HepG2 (cell line): ENCODE data around the gene THSD8. TPM values are rescaled to one million over a fixed set of nuclear protein-coding genes. Genes with fewer than 3 reads are reported as not detected.

Experiments used
- ASH2L ChIP-seq: fragments of 300-600, 200-600 bp; sonication (generic); IDR thresholded peaks from 2 replicates; pipeline ENCODE4 v1.7.0; 2017; ENCODE audit warnings: low read depth, mild to moderate bottlenecking, moderate library complexity, mixed read lengths, low read length; ENCODE audit not compliant: insufficient read length
- HNRNPK ChIP-seq: fragments of 200-400 bp; formaldehyde crosslinking; IDR thresholded peaks from 2 replicates; pipeline ENCODE4 v1.6.1; 2018; ENCODE audit warnings: low read length, low read depth, moderate library complexity, mild to moderate bottlenecking; ENCODE audit not compliant: poor library complexity, severe bottlenecking
- MIER3 ChIP-seq: IDR thresholded peaks from 2 replicates; pipeline ENCODE4 v1.6.1; 2016; ENCODE audit warnings: missing compliant biosample characterization, borderline replicate concordance
- NCOA5 ChIP-seq: sonication (generic); formaldehyde crosslinking; IDR thresholded peaks from 2 replicates; pipeline ENCODE4 v1.4.0; 2020; ENCODE audit warnings: missing genetic modification reagents
- POGZ ChIP-seq: sonication (generic); formaldehyde crosslinking; IDR thresholded peaks from 2 replicates; pipeline ENCODE4 v1.4.0; 2020; ENCODE audit warnings: mild to moderate bottlenecking, missing genetic modification reagents
- RBFOX2 ChIP-seq: fragments of 200-400 bp; formaldehyde crosslinking; IDR thresholded peaks from 2 replicates; pipeline ENCODE4 v1.6.1; 2017; ENCODE audit warnings: low read depth, mild to moderate bottlenecking, low read length
- SAFB2 ChIP-seq: sonication (generic); formaldehyde crosslinking; IDR thresholded peaks from 2 replicates; pipeline ENCODE4 v1.5.1; 2020; ENCODE audit warnings: missing genetic modification reagents, low read depth, mild to moderate bottlenecking, borderline replicate concordance
- TEAD3 ChIP-seq: optimal IDR thresholded peaks from 2 replicates; pipeline ENCODE3; 2016; ENCODE audit warnings: borderline replicate concordance
- YY1 ChIP-seq: IDR thresholded peaks from 2 replicates; pipeline ENCODE4 v1.6.1; 2011; ENCODE audit warnings: low read length, low read depth, moderate library complexity, mild to moderate bottlenecking; ENCODE audit not compliant: insufficient read depth, insufficient replicate concordance
- ZMAT3 ChIP-seq: sonication (generic); formaldehyde crosslinking; conservative IDR thresholded peaks from 2 replicates; pipeline ENCODE4 v1.7.0; 2021; ENCODE audit warnings: missing genetic modification reagents
- ZNF350 ChIP-seq: sonication (generic); formaldehyde crosslinking; IDR thresholded peaks from 2 replicates; pipeline ENCODE4 v1.4.0; 2020; ENCODE audit warnings: mild to moderate bottlenecking, low read depth, missing genetic modification reagents, borderline replicate concordance
- ZNF547 ChIP-seq: sonication (generic); formaldehyde crosslinking; IDR thresholded peaks from 2 replicates; pipeline ENCODE4 v1.5.1; 2020; ENCODE audit warnings: mild to moderate bottlenecking, missing genetic modification reagents
- ZNF777 ChIP-seq: sonication (generic); formaldehyde crosslinking; IDR thresholded peaks from 2 replicates; pipeline ENCODE4 v1.4.0; 2020; ENCODE audit warnings: missing genetic modification reagents
- polyA plus RNA-seq, 8 experiments: library from polyadenylated mRNA; depleted of rRNA in 3 of 8; stranded (reverse) in 7 of 8; unstranded in 1 of 8; fragments of >200 nt; fragmentation: Illumina TruSeq in 4 of 8; extraction: Trizol in 4 of 8; gene quantifications; 2 replicates each; pipeline versions ENCODE4 v1.2.1 to v1.2.3, GENCODE V29; 2011 to 2016; ENCODE audit warnings: low read depth in 4 of 8, missing spikeins in 1 of 8, mixed read lengths in 1 of 8; ENCODE audit not compliant: insufficient read depth in 1 of 8
- total RNA-seq, 5 experiments: library from RNA; depleted of rRNA; stranded (reverse); fragments of >200 nt; fragmentation: Illumina TruSeq; extraction: Trizol; gene quantifications; 2 replicates each; pipeline ENCODE4 v1.2.3, GENCODE V29; 2016; ENCODE audit warnings: low read depth in 1 of 5
- TF ChIP-seq, protein P1 (sequence below): sonication (generic); formaldehyde crosslinking; IDR thresholded peaks from 2 replicates; pipeline ENCODE4 v1.4.0; 2020; ENCODE audit warnings: missing genetic modification reagents
- TF ChIP-seq, protein P2 (sequence below): sonication (generic); formaldehyde crosslinking; IDR thresholded peaks from 2 replicates; pipeline ENCODE4 v1.4.0; 2020; ENCODE audit warnings: mild to moderate bottlenecking, missing genetic modification reagents
- TF ChIP-seq, protein P3 (sequence below): sonication (generic); formaldehyde crosslinking; IDR thresholded peaks from 2 replicates; pipeline ENCODE4 v1.9.0; 2022; ENCODE audit warnings: missing genetic modification reagents, mild to moderate bottlenecking, borderline replicate concordance
- TF ChIP-seq, protein P4 (sequence below): IDR thresholded peaks from 2 replicates; pipeline ENCODE4 v1.6.1; 2016; ENCODE audit warnings: missing compliant biosample characterization, missing genetic modification reagents, borderline replicate concordance
- TF ChIP-seq, protein P5 (sequence below): sonication (generic); formaldehyde crosslinking; IDR thresholded peaks from 2 replicates; pipeline ENCODE4 v1.5.1; 2020; ENCODE audit warnings: mild to moderate bottlenecking, missing genetic modification reagents, moderate library complexity
- TF ChIP-seq, protein P6 (sequence below): sonication (generic); formaldehyde crosslinking; IDR thresholded peaks from 2 replicates; pipeline ENCODE4 v1.4.0; 2020; ENCODE audit warnings: missing genetic modification reagents

The THSD8 gene
- total and polyA plus RNA-seq, 2 of the 13 experiments (the other 11 are each of a cell fraction or from before 2014, with no cell fraction given) = 4.8 to 14.9 TPM

DNA sequence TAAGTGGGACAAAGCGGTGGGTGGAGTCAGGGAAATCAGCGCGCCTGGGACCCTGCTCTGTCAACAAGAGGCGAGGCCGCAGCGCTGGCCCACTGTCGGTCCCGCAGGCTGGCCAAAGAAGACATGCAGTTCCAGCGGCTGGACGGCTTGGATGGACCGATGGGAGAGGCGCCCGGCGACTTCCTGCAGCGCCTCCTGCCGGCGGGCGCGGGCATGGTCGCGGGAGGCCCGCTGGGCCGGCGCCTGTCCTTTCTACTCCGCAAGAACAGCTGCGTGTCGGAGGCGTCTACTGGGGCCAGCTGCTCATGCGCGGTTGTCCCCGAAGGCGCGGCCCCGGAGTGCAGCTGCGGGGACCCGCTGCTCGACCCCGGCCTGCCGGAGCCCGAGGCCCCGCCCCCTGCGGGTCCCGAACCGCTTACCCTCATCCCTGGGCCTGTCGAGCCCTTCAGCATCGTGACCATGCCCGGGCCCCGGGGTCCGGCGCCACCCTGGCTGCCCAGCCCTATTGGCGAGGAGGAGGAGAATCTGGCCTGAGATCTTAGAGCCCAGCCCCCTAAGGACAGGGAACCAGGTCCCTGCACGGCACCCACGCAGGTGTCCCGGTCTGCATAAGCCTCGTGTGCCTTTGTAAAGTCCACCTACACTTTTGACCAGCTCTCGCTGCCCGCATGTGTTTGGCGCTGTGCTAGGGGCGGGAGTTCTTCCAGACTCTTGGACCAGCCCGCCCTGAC is 44.2 kb upstream of the THSD8 start (continued):
- TF ChIP-seq, protein P1, sequence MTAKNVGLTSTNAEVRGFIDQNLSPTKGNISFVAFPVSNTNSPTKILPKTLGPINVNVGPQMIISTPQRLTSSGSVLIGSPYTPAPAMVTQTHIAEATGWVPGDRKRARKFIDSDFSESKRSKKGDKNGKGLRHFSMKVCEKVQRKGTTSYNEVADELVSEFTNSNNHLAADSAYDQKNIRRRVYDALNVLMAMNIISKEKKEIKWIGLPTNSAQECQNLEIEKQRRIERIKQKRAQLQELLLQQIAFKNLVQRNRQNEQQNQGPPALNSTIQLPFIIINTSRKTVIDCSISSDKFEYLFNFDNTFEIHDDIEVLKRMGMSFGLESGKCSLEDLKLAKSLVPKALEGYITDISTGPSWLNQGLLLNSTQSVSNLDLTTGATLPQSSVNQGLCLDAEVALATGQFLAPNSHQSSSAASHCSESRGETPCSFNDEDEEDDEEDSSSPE (CRISPR knock-in tag) = peak; percentile 29; the same call in 1 of the 2 replicates
- TF ChIP-seq ZNF350 (CRISPR knock-in tag) (peak; percentile 58; the same call in 1 of the 2 replicates), ZNF547 (peak; percentile 32; the same call in 1 of the 2 replicates), TEAD3 (CRISPR knock-in tag) (peak; percentile 43), ASH2L (no peak), ZNF777 (peak; percentile 98), NCOA5 (CRISPR knock-in tag) (no peak), MIER3 (no peak), HNRNPK (peak; percentile 56), POGZ (CRISPR knock-in tag) (peak; percentile 27; the same call in 1 of the 2 replicates), RBFOX2 (peak; percentile 36; the same call in 1 of the 2 replicates), YY1 (peak; percentile 67), ZMAT3 (CRISPR knock-in tag) (0 out of 2 replicates have a peak, but pooled peaks have one; percentile 35), SAFB2 (CRISPR knock-in tag) (peak; percentile 11; the same call in 1 of the 2 replicates)
- TF ChIP-seq, protein P2, sequence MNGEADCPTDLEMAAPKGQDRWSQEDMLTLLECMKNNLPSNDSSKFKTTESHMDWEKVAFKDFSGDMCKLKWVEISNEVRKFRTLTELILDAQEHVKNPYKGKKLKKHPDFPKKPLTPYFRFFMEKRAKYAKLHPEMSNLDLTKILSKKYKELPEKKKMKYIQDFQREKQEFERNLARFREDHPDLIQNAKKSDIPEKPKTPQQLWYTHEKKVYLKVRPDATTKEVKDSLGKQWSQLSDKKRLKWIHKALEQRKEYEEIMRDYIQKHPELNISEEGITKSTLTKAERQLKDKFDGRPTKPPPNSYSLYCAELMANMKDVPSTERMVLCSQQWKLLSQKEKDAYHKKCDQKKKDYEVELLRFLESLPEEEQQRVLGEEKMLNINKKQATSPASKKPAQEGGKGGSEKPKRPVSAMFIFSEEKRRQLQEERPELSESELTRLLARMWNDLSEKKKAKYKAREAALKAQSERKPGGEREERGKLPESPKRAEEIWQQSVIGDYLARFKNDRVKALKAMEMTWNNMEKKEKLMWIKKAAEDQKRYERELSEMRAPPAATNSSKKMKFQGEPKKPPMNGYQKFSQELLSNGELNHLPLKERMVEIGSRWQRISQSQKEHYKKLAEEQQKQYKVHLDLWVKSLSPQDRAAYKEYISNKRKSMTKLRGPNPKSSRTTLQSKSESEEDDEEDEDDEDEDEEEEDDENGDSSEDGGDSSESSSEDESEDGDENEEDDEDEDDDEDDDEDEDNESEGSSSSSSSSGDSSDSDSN = peak; percentile 56
- TF ChIP-seq, protein P3, sequence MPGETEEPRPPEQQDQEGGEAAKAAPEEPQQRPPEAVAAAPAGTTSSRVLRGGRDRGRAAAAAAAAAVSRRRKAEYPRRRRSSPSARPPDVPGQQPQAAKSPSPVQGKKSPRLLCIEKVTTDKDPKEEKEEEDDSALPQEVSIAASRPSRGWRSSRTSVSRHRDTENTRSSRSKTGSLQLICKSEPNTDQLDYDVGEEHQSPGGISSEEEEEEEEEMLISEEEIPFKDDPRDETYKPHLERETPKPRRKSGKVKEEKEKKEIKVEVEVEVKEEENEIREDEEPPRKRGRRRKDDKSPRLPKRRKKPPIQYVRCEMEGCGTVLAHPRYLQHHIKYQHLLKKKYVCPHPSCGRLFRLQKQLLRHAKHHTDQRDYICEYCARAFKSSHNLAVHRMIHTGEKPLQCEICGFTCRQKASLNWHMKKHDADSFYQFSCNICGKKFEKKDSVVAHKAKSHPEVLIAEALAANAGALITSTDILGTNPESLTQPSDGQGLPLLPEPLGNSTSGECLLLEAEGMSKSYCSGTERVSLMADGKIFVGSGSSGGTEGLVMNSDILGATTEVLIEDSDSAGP (CRISPR knock-in tag) = peak; percentile 70; the same call in 1 of the 2 replicates
- TF ChIP-seq, protein P4, sequence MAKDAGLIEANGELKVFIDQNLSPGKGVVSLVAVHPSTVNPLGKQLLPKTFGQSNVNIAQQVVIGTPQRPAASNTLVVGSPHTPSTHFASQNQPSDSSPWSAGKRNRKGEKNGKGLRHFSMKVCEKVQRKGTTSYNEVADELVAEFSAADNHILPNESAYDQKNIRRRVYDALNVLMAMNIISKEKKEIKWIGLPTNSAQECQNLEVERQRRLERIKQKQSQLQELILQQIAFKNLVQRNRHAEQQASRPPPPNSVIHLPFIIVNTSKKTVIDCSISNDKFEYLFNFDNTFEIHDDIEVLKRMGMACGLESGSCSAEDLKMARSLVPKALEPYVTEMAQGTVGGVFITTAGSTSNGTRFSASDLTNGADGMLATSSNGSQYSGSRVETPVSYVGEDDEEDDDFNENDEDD (CRISPR knock-in tag) = 0 out of 2 replicates have a peak, but pooled peaks have one; percentile 22
- TF ChIP-seq, protein P5, sequence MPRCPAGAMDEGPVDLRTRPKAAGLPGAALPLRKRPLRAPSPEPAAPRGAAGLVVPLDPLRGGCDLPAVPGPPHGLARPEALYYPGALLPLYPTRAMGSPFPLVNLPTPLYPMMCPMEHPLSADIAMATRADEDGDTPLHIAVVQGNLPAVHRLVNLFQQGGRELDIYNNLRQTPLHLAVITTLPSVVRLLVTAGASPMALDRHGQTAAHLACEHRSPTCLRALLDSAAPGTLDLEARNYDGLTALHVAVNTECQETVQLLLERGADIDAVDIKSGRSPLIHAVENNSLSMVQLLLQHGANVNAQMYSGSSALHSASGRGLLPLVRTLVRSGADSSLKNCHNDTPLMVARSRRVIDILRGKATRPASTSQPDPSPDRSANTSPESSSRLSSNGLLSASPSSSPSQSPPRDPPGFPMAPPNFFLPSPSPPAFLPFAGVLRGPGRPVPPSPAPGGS (CRISPR knock-in tag) = 0 out of 2 replicates have a peak, but pooled peaks have one; percentile 18
- TF ChIP-seq, protein P6, sequence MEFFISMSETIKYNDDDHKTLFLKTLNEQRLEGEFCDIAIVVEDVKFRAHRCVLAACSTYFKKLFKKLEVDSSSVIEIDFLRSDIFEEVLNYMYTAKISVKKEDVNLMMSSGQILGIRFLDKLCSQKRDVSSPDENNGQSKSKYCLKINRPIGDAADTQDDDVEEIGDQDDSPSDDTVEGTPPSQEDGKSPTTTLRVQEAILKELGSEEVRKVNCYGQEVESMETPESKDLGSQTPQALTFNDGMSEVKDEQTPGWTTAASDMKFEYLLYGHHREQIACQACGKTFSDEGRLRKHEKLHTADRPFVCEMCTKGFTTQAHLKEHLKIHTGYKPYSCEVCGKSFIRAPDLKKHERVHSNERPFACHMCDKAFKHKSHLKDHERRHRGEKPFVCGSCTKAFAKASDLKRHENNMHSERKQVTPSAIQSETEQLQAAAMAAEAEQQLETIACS = peak; percentile 71; the same call in 1 of the 2 replicates
